ENCODE results near the gene SUN1.
"Not testable (repeated sequence)": the region's sequence is repeated elsewhere in the genome, so short reads cannot be mapped to it uniquely, and the experiment has no call there.

Gene SUN1

DNA sequence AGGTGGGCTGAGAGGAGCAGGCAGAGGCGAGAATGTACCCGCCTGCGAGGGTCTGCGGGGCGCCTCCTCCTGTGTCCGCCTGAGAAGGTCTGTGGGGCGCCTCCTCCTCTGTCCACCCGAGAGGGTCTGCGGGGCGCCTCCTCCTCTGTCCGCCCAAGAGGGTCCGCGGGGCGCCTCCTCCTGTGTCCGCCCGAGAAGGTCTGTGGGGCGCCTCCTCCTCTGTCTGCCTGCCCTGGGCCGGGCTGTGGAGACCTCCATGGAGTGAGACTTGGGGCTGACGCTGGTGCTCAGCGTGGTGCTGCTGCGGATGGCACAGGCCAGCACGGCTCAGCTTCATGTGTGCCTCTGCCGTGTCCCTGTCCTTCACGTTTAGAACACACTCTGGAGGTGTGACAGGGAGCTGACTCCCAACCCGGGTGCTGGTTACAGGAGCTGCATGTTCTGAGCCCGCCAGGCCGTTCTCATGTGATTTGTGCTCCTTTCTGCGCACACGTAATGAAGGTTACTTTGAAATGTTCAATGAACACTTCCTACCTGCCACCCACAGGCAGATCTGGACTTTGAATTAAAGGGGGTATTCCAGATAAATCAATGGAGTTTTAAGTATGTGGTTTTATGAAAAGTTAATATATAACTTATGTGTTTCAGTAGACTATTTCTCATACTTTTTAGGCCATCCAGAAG is 23.6 kb downstream of the SUN1 start:
- no peak for DNase-seq (ENCODE audit: low read depth)

- DNase-seq (ENCODE audit: low read depth): no peak
Observed at GRCh38 chr7:856444-857095, 24.3 kb downstream of the SUN1 start.

DNA sequence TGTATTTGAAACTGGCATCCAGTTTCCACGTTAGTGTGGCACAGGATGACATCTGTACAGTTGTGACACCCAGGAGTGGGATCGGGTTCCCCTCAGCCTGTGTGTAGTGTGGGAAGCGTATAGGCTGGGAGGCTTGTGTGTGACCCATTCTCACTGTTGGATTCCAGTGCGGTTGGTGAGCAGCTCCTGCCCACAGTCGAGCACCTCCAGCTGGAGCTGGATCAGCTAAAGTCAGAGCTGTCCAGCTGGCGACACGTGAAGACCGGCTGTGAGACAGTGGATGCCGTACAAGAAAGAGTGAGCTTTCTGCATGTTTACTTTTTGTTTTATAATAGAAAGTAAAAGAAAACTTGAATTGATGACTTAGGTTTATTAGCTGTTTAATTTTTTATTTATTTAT is 25.4 kb downstream of the SUN1 start:
- no peak for DNase-seq (ENCODE audit: low read depth)

GRCh38 chr7:859359-860030 is 27.2 kb downstream of the SUN1 start:
- no peak for DNase-seq (ENCODE audit: low read depth)

GRCh38 chr7:860149-860548 is 27.9 kb downstream of the SUN1 start:
- DNase-seq (ENCODE audit: low read depth): no peak

DNA sequence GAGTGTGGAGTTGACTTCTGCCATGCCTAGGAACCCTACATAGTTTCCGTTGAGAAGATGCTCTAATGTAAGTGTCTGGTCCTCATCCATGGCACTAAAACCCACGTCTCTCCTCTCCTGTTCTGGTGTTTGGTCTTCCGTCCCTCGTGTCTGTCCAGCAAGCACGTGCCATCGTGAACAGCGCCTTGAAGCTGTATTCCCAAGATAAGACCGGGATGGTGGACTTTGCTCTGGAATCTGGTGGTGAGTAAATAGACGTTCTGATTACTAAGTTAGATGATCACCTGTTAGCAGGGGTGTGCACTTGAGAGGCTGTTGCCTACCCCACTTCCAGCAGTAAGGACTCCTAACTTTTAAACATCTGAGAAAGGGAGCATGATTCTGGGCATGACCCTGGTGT is 28.9 kb downstream of the SUN1 start:
- DNase-seq (ENCODE audit: low read depth): no peak

GRCh38 chr7:862157-862556 is 29.9 kb downstream of the SUN1 start:
- no peak for DNase-seq (ENCODE audit: low read depth)

DNA sequence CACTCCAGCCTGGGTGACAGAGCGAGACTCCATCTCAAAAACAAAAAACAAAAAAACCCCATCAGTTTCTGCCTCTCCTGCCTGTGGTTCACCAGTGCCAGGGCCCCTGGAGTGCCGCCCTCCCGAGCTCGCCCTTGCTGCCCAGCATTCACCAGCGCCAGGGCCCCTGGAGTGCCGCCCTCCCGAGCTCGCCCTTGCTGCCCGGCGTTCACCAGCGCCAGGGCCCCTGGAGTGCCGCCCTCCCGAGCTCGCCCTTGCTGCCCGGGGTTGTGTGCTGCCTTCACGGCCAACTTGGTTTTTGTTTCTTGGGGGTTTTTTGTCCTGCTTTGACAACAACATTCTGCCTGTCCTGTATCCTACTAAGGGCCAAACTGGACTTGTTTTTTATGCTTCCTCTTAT is 30.8 kb downstream of the SUN1 start:
- DNase-seq (ENCODE audit: low read depth): no peak

DNA sequence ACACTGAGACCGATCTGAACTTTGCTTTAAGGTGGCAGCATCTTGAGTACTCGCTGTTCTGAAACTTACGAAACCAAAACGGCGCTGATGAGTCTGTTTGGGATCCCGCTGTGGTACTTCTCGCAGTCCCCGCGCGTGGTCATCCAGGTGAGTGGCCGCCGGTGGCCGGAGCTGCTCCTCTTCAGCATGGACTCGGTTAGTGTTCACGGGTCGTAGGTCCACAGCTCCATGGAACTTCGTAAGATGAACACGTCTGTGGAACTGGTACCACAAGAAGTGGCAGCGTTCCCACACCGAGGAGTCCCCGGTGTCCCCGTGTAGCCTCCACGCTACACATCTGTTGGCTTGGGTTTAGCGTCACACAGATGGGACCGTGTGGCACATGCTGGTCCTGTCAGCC is 33.6 kb downstream of the SUN1 start:
- no peak for DNase-seq (ENCODE audit: low read depth)

GRCh38 chr7:867001-867405 is 34.7 kb downstream of the SUN1 start:
- DNase-seq (ENCODE audit: low read depth): no peak

DNA sequence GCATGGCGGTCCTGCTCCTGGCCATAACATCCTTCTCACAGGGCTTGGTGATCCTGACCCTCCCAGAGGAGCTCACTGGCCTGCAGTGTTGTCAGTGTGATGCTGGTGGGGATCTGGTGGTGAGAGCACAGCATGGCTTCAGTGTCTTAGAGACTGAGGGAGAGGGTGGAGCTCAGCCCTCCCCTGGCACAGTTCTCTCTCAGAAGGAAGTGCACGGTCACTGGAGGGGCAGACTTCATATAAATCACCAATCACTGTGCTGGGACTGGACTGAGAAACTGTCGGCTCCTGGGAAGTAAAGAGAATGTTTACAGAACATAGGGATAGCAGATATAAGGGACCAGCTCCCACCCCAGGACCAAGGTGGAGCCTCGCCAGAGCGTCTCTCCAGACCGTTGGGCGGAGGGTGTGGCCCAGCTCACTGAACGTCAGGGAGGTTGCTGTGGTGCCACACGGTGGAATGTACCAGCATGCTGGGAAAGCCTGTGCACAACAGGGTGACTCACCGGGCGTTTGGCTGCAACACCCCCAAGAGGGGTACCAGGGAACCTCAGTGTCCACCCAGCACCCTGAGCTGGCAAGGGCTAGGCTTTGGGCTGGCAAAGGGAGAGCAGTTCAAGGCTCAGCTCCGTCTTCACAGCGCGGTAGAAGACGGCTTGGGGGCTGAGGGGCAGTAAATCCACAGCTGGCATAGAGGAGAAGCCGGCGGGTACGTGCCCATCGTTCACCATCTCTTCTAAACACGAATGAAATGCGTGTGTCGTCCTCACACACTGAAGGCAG is 35.3 kb downstream of the SUN1 start:
- no peak for DNase-seq (ENCODE audit: low read depth)

DNA sequence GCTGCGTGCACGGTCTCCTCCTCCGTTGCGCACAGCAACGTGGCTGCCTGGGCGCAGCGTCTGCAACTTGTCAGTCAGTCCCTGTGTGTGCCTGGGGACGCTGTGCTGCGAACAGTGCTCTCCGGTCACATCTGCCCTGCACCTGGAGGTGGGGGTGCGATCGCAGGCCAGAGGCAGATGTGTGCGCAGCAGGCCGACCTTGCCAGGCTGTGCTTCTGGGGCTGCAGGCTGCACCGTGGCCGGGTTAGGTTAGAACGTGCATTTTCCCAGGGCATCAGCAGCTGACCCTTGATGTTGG is 35.9 kb downstream of the SUN1 start:
- no peak for DNase-seq (ENCODE audit: low read depth)

DNA sequence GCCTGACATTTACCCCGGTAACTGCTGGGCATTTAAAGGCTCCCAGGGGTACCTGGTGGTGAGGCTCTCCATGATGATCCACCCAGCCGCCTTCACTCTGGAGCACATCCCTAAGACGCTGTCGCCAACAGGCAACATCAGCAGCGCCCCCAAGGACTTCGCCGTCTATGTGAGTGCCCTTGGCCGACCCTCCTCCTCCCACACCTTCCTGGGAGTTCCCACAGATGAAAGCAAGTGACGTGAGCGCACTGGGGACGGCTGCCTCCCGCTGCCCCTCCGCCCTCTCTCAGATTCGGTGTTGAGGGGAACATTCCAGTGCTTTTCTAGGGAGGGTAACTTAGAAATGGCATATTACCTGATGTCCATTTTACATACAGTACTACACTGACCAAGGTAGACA is 37.1 kb downstream of the SUN1 start:
- DNase-seq (ENCODE audit: low read depth): no peak

GRCh38 chr7:871900-872537 is 39.7 kb downstream of the SUN1 start:
- no peak for DNase-seq (ENCODE audit: low read depth)

- not testable (repeated sequence) for DNase-seq (ENCODE audit: low read depth)
Observed at GRCh38 chr7:872685-873084, 40.4 kb downstream of the SUN1 start.

- DNase-seq (ENCODE audit: low read depth): peak; percentile 52
Observed at GRCh38 chr7:873367-874002, 41.2 kb downstream of the SUN1 start.

DNA sequence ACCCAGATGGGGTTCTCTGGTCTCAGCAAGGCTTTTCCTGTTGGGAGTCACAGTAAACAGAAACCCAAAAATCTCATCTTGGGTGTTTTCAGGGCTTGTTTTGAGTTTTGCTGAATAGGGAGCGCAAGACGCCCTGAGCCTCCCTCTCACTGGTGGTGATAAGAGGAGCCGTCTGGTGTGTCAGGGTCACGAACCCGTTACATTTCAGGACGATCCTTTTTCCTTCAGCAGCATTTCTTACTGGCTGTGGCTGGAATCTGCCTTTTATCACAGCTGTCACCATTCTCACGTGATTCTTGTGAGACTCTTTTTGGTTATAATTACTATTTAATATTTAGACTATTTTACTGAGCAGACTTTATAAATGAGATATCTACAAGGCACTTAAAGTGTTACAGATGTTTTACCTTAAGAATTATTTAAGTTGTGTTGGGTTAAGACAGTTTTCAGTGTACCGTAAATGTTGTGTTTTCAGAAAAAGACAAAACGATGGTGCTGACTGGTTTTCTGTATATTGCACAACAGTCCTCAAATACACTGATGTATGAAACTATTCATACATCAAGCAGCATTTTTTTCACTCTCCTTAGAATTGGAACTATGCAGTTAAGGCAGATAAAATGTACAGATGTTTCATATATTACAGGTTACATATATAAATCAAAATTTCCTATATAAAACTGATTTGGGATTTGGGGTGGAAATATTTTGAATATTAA is 41.9 kb downstream of the SUN1 start:
- no peak for DNase-seq (ENCODE audit: low read depth)

DNA sequence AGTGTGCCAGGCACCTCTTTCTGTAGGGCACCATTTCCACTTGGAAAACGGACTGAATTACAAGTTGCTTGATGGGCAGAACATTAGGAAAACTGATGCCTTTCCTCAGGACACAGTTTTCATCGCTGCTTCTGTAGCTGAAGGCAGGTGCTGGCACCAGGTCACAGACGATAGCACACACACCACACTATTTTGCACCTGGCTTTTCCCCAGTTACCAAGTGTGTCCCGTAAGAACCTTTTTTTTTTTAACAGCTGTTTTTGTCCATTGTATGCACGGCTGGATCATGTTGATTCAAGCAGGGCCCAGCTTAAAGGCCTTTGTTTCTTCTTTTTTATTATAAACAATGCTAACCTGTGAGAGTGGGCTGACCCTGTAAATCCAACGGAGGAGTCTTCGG is 42.8 kb downstream of the SUN1 start:
- DNase-seq (ENCODE audit: low read depth): no peak

DNA sequence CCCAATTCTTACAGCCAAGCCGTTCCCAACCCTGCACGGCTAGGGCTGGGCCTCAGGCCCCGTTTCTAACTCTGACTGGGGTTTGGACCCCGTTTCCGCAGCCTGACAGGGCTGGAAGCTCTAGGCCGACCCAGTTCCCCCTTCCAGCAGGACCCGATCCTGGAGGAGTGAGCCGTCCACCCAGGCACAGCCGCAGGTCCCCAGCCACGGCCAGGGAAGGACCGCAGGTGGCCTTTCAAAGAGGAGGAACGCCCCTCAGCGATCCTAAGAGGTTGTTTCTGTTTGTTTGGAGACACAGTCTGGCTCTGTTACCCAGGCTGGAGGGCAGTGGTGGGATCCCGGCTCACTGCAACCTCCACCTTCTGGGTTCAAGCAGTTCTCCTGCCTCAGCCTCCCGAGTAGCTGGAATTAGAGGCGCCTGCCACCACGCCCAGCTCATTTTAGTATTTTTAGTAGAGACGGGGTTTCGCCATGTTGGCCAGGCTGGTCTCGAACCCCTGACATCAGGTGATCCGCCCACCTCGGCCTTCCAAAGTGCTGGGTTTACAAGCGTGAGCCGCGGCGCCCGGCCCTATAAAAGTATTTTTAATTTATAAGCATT is 43.3 kb downstream of the SUN1 start:
- no peak for DNase-seq (ENCODE audit: low read depth)

DNA sequence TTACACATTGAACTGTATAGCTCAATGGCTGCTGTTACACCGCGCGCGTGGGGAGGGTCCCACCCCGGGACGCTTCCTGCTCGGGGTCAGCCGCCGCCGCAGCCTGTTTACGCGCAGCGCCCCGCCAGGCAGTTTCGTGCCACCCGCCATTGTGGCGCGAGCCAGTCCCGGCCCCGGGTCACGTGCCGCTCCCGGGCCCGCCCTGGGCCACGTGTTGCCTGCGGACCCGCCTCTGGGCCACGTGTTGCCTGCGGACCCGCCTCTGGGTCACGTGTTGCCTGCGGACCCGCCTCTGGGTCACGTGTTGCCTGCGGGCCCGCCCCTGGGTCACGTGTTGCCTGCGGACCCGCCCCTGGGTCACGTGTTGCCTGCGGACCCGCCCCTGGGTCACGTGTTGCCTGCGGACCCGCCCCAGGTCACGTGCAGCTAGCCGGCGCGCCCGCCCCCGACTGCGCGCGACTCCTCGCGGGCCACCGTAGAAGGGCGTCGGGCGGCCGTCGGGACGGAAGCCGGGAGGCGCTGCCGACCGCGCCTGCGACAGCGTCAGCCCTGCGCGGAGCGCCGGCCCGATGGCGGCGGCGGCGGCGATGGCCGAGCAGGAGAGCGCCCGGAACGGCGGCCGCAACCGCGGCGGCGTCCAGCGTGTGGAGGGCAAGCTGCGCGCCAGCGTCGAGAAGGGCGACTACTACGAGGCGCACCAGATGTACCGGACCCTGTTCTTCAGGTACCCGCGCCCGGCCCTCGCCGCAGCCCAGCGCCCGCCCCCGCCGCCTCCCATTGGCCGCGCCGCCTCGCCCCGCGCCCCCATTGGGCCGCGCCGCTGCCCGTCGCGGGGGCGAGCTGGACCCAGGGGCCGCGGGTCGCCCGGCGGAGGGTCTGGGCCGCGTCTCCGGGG is 44.0 kb downstream of the SUN1 start, which contains the start of gene GET4:
TSS of gene GET4 (plus strand) at position 478 of the 895 bp plus-strand sequence. CDS start at position 570, 92 bp downstream.
- peak; percentile 88 for DNase-seq (ENCODE audit: low read depth)
